ENCODE results near the gene DIAPH3.
A peak's percentile ranks its signal among the peaks of the same experiment; 100 is the strongest.

Gene DIAPH3

GRCh38 chr13:59641817-59642216, 521.9 kb downstream of the DIAPH3 start:
- Histone ChIP-seq H3K4me3 (no peak overlapping the region), H3K4me2 (no peak overlapping the region), H3K36me3 (no peaks in the 10 kb centered on the region), H3K27ac (no peak overlapping the region), H3K27me3 (no peaks in the 10 kb centered on the region), H4K20me1 (no peaks in the 10 kb centered on the region), H3K9ac (no peak overlapping the region), H3K9me3 (peaks cover 9% of the 10 kb centered on the region), H3K4me1 (peaks cover 5% of the 10 kb centered on the region; the same call in 1 of the 2 replicates)
- no peak for TF ChIP-seq Cebpa-rat (IDR thresholded peaks at IDR 0.05)

- H3K4me3 ChIP-seq = no peak overlapping the region
- H3K27me3 ChIP-seq = no peaks in the 10 kb centered on the region
- no peaks in the 10 kb centered on the region for H4K20me1 ChIP-seq
- H3K4me2 ChIP-seq = no peak overlapping the region
- no peaks in the 10 kb centered on the region for H3K36me3 ChIP-seq
- no peak overlapping the region for H3K27ac ChIP-seq
- no peak for TF ChIP-seq Cebpa-rat (IDR thresholded peaks at IDR 0.05)
- peaks cover 8% of the 10 kb centered on the region; the same call in 1 of the 2 replicates for H3K9me3 ChIP-seq
- peaks cover 5% of the 10 kb centered on the region; the same call in 1 of the 2 replicates for H3K4me1 ChIP-seq
- no peak overlapping the region for H3K9ac ChIP-seq
Observed at GRCh38 chr13:59641261-59641660, 522.5 kb downstream of the DIAPH3 start.

- Histone ChIP-seq H3K27me3 (no peaks in the 10 kb centered on the region), H3K4me1 (peaks cover 11% of the 10 kb centered on the region)
Observed at GRCh38 chr13:59638404-59638803, 525.3 kb downstream of the DIAPH3 start.

GRCh38 chr13:59635589-59635988, 528.1 kb downstream of the DIAPH3 start:
- Histone ChIP-seq H3K27me3 (no peaks in the 10 kb centered on the region), H3K9me3 (peaks cover 8% of the 10 kb centered on the region; the same call in 1 of the 2 replicates), H3K36me3 (no peaks in the 10 kb centered on the region), H3K4me1 (peaks cover 12% of the 10 kb centered on the region), H3K4me3 (no peak overlapping the region), H3K27ac (no peak overlapping the region), H4K20me1 (no peaks in the 10 kb centered on the region), H3K4me2 (no peak overlapping the region; the same call in 1 of the 2 replicates), H3K9ac (no peak overlapping the region)
- TF ChIP-seq Cebpa-rat (IDR thresholded peaks at IDR 0.05) = no peak

More at GRCh38 chr13:59638404-59638803, 525.3 kb downstream of the DIAPH3 start:
- peaks cover 8% of the 10 kb centered on the region; the same call in 1 of the 2 replicates for H3K9me3 ChIP-seq
- no peak overlapping the region for H3K9ac ChIP-seq
- no peaks in the 10 kb centered on the region for H4K20me1 ChIP-seq
- H3K27ac ChIP-seq = no peak overlapping the region
- no peak overlapping the region for H3K4me2 ChIP-seq
- TF ChIP-seq Cebpa-rat (IDR thresholded peaks at IDR 0.05) = no peak
- H3K4me3 ChIP-seq = no peak overlapping the region
- no peaks in the 10 kb centered on the region for H3K36me3 ChIP-seq

- H3K27ac ChIP-seq = no peak overlapping the region
- H3K36me3 ChIP-seq = no peaks in the 10 kb centered on the region
- H3K9ac ChIP-seq = no peak overlapping the region
- H3K4me2 ChIP-seq = no peak overlapping the region
- no peaks in the 10 kb centered on the region for H4K20me1 ChIP-seq
- H3K27me3 ChIP-seq = no peaks in the 10 kb centered on the region
- TF ChIP-seq Cebpa-rat (IDR thresholded peaks at IDR 0.05) = no peak
- peaks cover 12% of the 10 kb centered on the region for H3K4me1 ChIP-seq
- peaks cover 8% of the 10 kb centered on the region; the same call in 1 of the 2 replicates for H3K9me3 ChIP-seq
- no peak overlapping the region for H3K4me3 ChIP-seq
Observed at GRCh38 chr13:59633290-59633689, 530.4 kb downstream of the DIAPH3 start.

- no peak overlapping the region for H3K9ac ChIP-seq
- H3K4me2 ChIP-seq = no peak overlapping the region
- no peaks in the 10 kb centered on the region for H4K20me1 ChIP-seq
- H3K4me1 ChIP-seq = peaks cover 12% of the 10 kb centered on the region
- H3K9me3 ChIP-seq = peaks cover under 1% of the 10 kb centered on the region; the same call in 1 of the 2 replicates
- no peak overlapping the region for H3K27ac ChIP-seq
- TF ChIP-seq Cebpa-rat (IDR thresholded peaks at IDR 0.05) = no peak
- H3K36me3 ChIP-seq = no peaks in the 10 kb centered on the region
- no peak overlapping the region for H3K4me3 ChIP-seq
- no peaks in the 10 kb centered on the region for H3K27me3 ChIP-seq
Observed at GRCh38 chr13:59631271-59631670, 532.5 kb downstream of the DIAPH3 start.

GRCh38 chr13:59625111-59625510, 538.6 kb downstream of the DIAPH3 start:
- Histone ChIP-seq H3K9me3 (no peaks in the 10 kb centered on the region), H3K27ac (no peak overlapping the region), H3K4me1 (peaks cover 9% of the 10 kb centered on the region), H3K9ac (no peak overlapping the region), H3K4me2 (no peak overlapping the region), H3K4me3 (no peak overlapping the region), H3K27me3 (no peaks in the 10 kb centered on the region), H4K20me1 (no peaks in the 10 kb centered on the region), H3K36me3 (no peaks in the 10 kb centered on the region)
- TF ChIP-seq Cebpa-rat (IDR thresholded peaks at IDR 0.05) = no peak

- Histone ChIP-seq H3K27me3 (no peaks in the 10 kb centered on the region), H3K4me2 (peak overlapping the region; percentile 22), H4K20me1 (no peaks in the 10 kb centered on the region), H3K9ac (no peak overlapping the region), H3K36me3 (no peaks in the 10 kb centered on the region), H3K4me1 (peaks cover 9% of the 10 kb centered on the region), H3K4me3 (no peak overlapping the region), H3K27ac (no peak overlapping the region), H3K9me3 (peaks cover 10% of the 10 kb centered on the region)
- no peak for TF ChIP-seq Cebpa-rat (IDR thresholded peaks at IDR 0.05)
Observed at GRCh38 chr13:59623206-59623915, 540.4 kb downstream of the DIAPH3 start.

GRCh38 chr13:59621773-59622172, 542.0 kb downstream of the DIAPH3 start:
- Histone ChIP-seq H3K9ac (no peak overlapping the region), H3K27me3 (no peaks in the 10 kb centered on the region), H3K9me3 (peaks cover 26% of the 10 kb centered on the region), H4K20me1 (no peaks in the 10 kb centered on the region), H3K36me3 (no peaks in the 10 kb centered on the region), H3K27ac (no peak overlapping the region), H3K4me1 (peaks cover 9% of the 10 kb centered on the region), H3K4me3 (no peak overlapping the region), H3K4me2 (no peak overlapping the region)
- no peak for TF ChIP-seq Cebpa-rat (IDR thresholded peaks at IDR 0.05)
